Gastrocnemius medialis (tissue), 4 donors: ENCODE measurements around the gene LDOC1.

Experiments
- POLR2A ChIP-seq, 2 donors: fragments of 450-650 bp; IDR thresholded peaks; one replicate each; pipeline ENCODE4 v1.6.1; 2017; ENCODE audit warnings: antibody characterized with exemption in 2 of 2, mild to moderate bottlenecking in 2 of 2, moderate library complexity in 2 of 2
- TF ChIP-seq, protein P1 (sequence below), 5 experiments: fragments of 450-650 bp in 3 of 5; fragments of 200-600 bp in 2 of 5; sonication (generic) in 2 of 5; IDR thresholded peaks in 4 of 5; conservative IDR thresholded peaks in 1 of 5; 1 replicate in 4 of 5; 2 replicates in 1 of 5; pipeline ENCODE4 v1.5.1; 2016 to 2019; ENCODE audit warnings: antibody characterized with exemption in 5 of 5, mild to moderate bottlenecking in 3 of 5, moderate library complexity in 3 of 5

GRCh38 chrX:141133272-141133671, 43.7 kb downstream of the LDOC1 start:
- TF ChIP-seq, protein P1, sequence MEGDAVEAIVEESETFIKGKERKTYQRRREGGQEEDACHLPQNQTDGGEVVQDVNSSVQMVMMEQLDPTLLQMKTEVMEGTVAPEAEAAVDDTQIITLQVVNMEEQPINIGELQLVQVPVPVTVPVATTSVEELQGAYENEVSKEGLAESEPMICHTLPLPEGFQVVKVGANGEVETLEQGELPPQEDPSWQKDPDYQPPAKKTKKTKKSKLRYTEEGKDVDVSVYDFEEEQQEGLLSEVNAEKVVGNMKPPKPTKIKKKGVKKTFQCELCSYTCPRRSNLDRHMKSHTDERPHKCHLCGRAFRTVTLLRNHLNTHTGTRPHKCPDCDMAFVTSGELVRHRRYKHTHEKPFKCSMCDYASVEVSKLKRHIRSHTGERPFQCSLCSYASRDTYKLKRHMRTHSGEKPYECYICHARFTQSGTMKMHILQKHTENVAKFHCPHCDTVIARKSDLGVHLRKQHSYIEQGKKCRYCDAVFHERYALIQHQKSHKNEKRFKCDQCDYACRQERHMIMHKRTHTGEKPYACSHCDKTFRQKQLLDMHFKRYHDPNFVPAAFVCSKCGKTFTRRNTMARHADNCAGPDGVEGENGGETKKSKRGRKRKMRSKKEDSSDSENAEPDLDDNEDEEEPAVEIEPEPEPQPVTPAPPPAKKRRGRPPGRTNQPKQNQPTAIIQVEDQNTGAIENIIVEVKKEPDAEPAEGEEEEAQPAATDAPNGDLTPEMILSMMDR (IDR thresholded peaks at IDR 0.05 in 4 of 5, conservative IDR thresholded peaks at IDR 0.05 in 1 of 5) = no peak
- TF ChIP-seq POLR2A (IDR thresholded peaks at IDR 0.05) = no peak
